Measurements from ENCODE around the gene FTO.
A peak's percentile ranks its signal among the peaks of the same experiment; 100 is the strongest.

The FTO gene

GRCh38 chr16:53946746-53947386 lies 242.9 kb downstream of the FTO start:
- DNase-seq (ENCODE audit: low spot score), result no peak
- TF ChIP-seq, protein P1, sequence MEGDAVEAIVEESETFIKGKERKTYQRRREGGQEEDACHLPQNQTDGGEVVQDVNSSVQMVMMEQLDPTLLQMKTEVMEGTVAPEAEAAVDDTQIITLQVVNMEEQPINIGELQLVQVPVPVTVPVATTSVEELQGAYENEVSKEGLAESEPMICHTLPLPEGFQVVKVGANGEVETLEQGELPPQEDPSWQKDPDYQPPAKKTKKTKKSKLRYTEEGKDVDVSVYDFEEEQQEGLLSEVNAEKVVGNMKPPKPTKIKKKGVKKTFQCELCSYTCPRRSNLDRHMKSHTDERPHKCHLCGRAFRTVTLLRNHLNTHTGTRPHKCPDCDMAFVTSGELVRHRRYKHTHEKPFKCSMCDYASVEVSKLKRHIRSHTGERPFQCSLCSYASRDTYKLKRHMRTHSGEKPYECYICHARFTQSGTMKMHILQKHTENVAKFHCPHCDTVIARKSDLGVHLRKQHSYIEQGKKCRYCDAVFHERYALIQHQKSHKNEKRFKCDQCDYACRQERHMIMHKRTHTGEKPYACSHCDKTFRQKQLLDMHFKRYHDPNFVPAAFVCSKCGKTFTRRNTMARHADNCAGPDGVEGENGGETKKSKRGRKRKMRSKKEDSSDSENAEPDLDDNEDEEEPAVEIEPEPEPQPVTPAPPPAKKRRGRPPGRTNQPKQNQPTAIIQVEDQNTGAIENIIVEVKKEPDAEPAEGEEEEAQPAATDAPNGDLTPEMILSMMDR (IDR thresholded peaks at IDR 0.05; ENCODE audit: extremely low read depth, missing control alignments), result no peak

DNA sequence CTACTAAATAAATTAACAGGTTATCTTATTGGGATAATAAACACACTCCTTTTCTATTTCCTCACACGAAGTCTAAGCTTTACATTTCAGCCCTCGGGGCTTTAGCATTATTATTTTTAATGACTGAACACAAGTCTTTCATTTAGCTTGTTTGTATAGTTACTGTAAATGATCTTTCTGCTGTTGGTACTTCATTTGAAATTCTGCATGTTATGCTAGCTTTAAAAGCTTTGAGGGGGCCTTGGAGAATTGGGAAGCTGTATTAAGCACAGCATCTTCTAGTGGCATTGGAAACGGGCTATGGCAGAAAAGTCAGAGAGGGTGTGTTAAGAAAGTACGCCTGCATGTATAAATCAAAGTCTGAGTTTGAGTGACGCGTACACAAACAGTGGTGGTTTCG lies 243.7 kb downstream of the FTO start:
- TF ChIP-seq, protein P1 (IDR thresholded peaks at IDR 0.05; ENCODE audit: extremely low read depth, missing control alignments), result no peak
- no peak for DNase-seq (ENCODE audit: low spot score)

GRCh38 chr16:53948326-53948725 lies 244.4 kb downstream of the FTO start:
- DNase-seq (ENCODE audit: low spot score), result no peak
- TF ChIP-seq, protein P1 (IDR thresholded peaks at IDR 0.05; ENCODE audit: extremely low read depth, missing control alignments), result no peak

DNA sequence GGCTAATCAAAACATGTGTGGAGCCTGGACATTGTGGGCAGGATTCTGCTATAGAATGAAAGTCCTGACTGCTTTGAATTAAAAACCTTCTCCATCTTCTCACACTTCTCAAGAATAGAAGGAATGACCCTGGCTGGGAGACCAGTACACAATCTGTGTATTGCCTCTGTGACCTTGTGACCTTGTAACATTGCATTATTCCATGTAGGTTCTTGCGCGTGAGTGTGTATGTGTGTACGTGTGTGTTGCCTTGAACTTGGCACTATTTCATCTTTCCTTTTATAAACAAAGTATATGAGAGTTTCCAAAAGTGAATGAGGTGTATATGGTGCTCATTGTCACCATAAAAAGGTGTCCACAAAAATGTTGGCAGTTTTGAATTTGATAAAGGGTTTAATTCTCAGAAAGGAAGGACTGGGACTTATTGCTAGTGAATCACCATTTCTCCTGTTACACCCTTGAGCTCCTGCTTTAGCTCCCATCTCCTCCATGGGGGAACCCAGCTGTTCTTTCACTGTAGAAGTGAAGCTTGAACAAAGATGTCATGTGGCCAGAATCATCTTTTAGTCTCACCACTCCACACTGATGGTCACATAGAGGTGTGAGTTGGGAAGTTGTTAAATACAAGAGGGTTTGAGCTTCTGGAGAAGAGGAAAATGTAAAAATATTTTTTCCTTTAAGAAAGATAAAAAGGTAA lies 244.9 kb downstream of the FTO start:
- no peak for DNase-seq (ENCODE audit: low spot score)

GRCh38 chr16:53949715-53950410 lies 245.9 kb downstream of the FTO start:
- TF ChIP-seq, protein P1 (IDR thresholded peaks at IDR 0.05; ENCODE audit: extremely low read depth, missing control alignments), result no peak
- DNase-seq (ENCODE audit: low spot score), result peak; percentile 32

More for the DNA sequence above, 244.9 kb downstream of the FTO start:
- TF ChIP-seq, protein P1 (IDR thresholded peaks at IDR 0.05; ENCODE audit: extremely low read depth, missing control alignments), result no peak

GRCh38 chr16:53950677-53951076 lies 246.7 kb downstream of the FTO start:
- no peak for DNase-seq (ENCODE audit: low spot score)
- TF ChIP-seq, protein P1 (IDR thresholded peaks at IDR 0.05; ENCODE audit: extremely low read depth, missing control alignments), result no peak

Data from GM20000 (cell line).